HepG2 (cell line): Measurements from ENCODE around the gene RPP21. TPM values are rescaled to one million over a fixed set of nuclear protein-coding genes. Genes with fewer than 3 reads are reported as not detected.

Experiments used
- BCL6 ChIP-seq: IDR thresholded peaks from 2 replicates; pipeline ENCODE4 v1.6.1; 2016; ENCODE audit warnings: missing genetic modification reagents, missing compliant biosample characterization
- CCDC6 ChIP-seq: sonication (generic); formaldehyde crosslinking; IDR thresholded peaks from 2 replicates; pipeline ENCODE4 v1.8.1; 2022; ENCODE audit warnings: mild to moderate bottlenecking, missing genetic modification reagents, moderate library complexity
- EZH2 ChIP-seq: conservative IDR thresholded peaks from 2 replicates; pipeline ENCODE4 v1.6.1; 2012; ENCODE audit warnings: mild to moderate bottlenecking, low read depth, low read length, moderate library complexity
- KDM6A ChIP-seq: IDR thresholded peaks from 2 replicates; pipeline ENCODE4 v1.6.1; 2016; ENCODE audit warnings: low read depth
- MAFF ChIP-seq: IDR thresholded peaks from 2 replicates; pipeline ENCODE4 v1.6.1; 2011; ENCODE audit warnings: low read depth, low read length, improper control_type of control experiment
- MAFK ChIP-seq, 2 experiments: IDR thresholded peaks in 1 of 2; conservative IDR thresholded peaks in 1 of 2; 2 replicates each; pipeline ENCODE4 v1.6.1; 2011; ENCODE audit warnings: improper control_type of control experiment in 2 of 2, low read length in 2 of 2
- MED8 ChIP-seq: sonication (generic); formaldehyde crosslinking; IDR thresholded peaks from 2 replicates; pipeline ENCODE4 v1.8.1; 2023; ENCODE audit warnings: mild to moderate bottlenecking, missing genetic modification reagents; ENCODE audit not compliant: insufficient replicate concordance
- NFIC ChIP-seq: IDR thresholded peaks from 2 replicates; pipeline ENCODE4 v1.6.1; 2012; ENCODE audit warnings: mild to moderate bottlenecking, low read length, inconsistent platforms
- PAX8 ChIP-seq: sonication (generic); formaldehyde crosslinking; IDR thresholded peaks from 2 replicates; pipeline ENCODE4 v1.8.0; 2022; ENCODE audit warnings: mild to moderate bottlenecking, missing genetic modification reagents, borderline replicate concordance
- PTBP1 ChIP-seq: fragments of 200-400 bp; formaldehyde crosslinking; IDR thresholded peaks from 2 replicates; pipeline ENCODE4 v1.6.1; 2018; ENCODE audit warnings: low read length, low read depth; ENCODE audit not compliant: poor library complexity, severe bottlenecking
- SATB2 ChIP-seq: sonication (generic); formaldehyde crosslinking; IDR thresholded peaks from 2 replicates; pipeline ENCODE4 v1.5.0; 2020; ENCODE audit warnings: missing genetic modification reagents
- ZNF781 ChIP-seq: sonication (generic); formaldehyde crosslinking; IDR thresholded peaks from 2 replicates; pipeline ENCODE4 v1.5.1; 2020; ENCODE audit warnings: borderline replicate concordance, mild to moderate bottlenecking, missing genetic modification reagents; ENCODE audit errors: not compliant biosample characterization
- polyA plus RNA-seq, 8 experiments: library from polyadenylated mRNA; depleted of rRNA in 3 of 8; stranded (reverse) in 7 of 8; unstranded in 1 of 8; fragments of >200 nt; fragmentation: Illumina TruSeq in 4 of 8; extraction: Trizol in 4 of 8; gene quantifications; 2 replicates each; pipeline versions ENCODE4 v1.2.1 to v1.2.3, GENCODE V29; 2011 to 2016; ENCODE audit warnings: low read depth in 4 of 8, missing spikeins in 1 of 8, mixed read lengths in 1 of 8; ENCODE audit not compliant: insufficient read depth in 1 of 8
- total RNA-seq, 5 experiments: library from RNA; depleted of rRNA; stranded (reverse); fragments of >200 nt; fragmentation: Illumina TruSeq; extraction: Trizol; gene quantifications; 2 replicates each; pipeline ENCODE4 v1.2.3, GENCODE V29; 2016; ENCODE audit warnings: low read depth in 1 of 5
- TF ChIP-seq, protein P1 (sequence below): sonication (generic); formaldehyde crosslinking; IDR thresholded peaks from 2 replicates; pipeline ENCODE4 v1.5.1; 2020; ENCODE audit warnings: missing genetic modification reagents, mild to moderate bottlenecking, borderline replicate concordance
- TF ChIP-seq, protein P2 (sequence below): sonication (generic); formaldehyde crosslinking; IDR thresholded peaks from 2 replicates; pipeline ENCODE4 v1.5.0; 2020; ENCODE audit warnings: missing genetic modification reagents
- TF ChIP-seq, protein P3 (sequence below): sonication (generic); formaldehyde crosslinking; IDR thresholded peaks from 2 replicates; pipeline ENCODE4 v1.9.0; 2022; ENCODE audit warnings: low read depth, missing genetic modification reagents
- TF ChIP-seq, protein P4 (sequence below): sonication (generic); formaldehyde crosslinking; IDR thresholded peaks from 2 replicates; pipeline ENCODE4 v1.5.0; 2020; ENCODE audit warnings: mild to moderate bottlenecking, missing genetic modification reagents, borderline replicate concordance
- TF ChIP-seq, protein P5 (sequence below): sonication (generic); formaldehyde crosslinking; conservative IDR thresholded peaks from 2 replicates; pipeline ENCODE4 v1.8.0; 2022; ENCODE audit warnings: low read depth, missing genetic modification reagents

The RPP21 gene
- total and polyA plus RNA-seq, 2 of the 13 experiments (the other 11 are each of a cell fraction or from before 2014, with no cell fraction given), result 53.1 to 72.3 TPM

DNA sequence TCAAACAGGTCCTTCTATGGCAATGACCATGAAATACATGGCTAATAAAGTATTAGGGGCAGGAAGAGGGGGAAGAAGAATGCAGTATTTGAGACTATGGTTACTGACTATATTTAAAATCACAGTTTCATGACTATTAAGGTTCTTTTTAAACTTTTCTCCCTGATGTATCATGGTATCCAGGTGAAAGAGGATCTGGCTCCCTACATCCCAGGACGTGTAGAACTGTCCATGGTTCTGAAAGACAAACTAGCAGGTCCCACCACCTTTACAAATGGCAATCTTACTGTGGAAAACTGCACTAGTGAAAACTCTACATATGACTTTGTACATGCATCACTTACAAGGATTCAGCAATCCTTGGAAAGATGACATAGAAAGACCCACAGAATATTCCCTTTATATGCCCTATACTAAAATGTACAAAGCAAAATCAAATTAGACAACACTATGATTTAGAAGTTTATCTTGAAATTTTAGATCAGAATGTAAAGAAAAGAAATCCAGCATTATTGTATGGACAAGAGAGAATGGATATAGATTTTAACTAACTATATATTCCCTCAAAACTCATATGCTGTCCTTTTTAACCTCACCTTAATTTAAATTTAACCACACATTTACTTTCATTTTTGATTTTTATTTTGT, 33.5 kb downstream of the RPP21 start (continued):
- no peak for TF ChIP-seq PTBP1
- TF ChIP-seq PAX8 (CRISPR knock-in tag), result no peak
- no peak for TF ChIP-seq MAFF
- peak; percentile 38; the same call in 1 of the 2 replicates for TF ChIP-seq BCL6 (CRISPR knock-in tag)
- no peak for TF ChIP-seq MAFK (conservative IDR thresholded peaks at IDR 0.05 in 1 of 2, IDR thresholded peaks at IDR 0.05 in 1 of 2; ENCODE audit: low read length in 2 of 2)
- TF ChIP-seq, protein P1, sequence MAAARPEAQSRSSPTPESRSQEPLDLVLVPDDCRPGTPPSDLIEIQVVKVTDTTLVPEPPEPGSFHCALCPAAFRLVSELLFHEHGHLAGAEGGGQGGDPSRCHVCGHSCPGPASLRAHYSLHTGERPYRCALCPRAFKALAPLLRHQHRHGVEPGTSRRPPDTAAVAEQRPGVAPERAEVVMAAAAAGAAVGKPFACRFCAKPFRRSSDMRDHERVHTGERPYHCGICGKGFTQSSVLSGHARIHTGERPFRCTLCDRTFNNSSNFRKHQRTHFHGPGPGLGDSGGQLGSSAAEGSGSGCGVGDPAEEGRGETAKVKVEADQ, result no peak
- TF ChIP-seq, protein P2, sequence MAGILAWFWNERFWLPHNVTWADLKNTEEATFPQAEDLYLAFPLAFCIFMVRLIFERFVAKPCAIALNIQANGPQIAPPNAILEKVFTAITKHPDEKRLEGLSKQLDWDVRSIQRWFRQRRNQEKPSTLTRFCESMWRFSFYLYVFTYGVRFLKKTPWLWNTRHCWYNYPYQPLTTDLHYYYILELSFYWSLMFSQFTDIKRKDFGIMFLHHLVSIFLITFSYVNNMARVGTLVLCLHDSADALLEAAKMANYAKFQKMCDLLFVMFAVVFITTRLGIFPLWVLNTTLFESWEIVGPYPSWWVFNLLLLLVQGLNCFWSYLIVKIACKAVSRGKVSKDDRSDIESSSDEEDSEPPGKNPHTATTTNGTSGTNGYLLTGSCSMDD (CRISPR knock-in tag), result no peak
- no peak for TF ChIP-seq NFIC
- no peak for TF ChIP-seq ZNF781 (CRISPR knock-in tag)
- TF ChIP-seq, protein P3, sequence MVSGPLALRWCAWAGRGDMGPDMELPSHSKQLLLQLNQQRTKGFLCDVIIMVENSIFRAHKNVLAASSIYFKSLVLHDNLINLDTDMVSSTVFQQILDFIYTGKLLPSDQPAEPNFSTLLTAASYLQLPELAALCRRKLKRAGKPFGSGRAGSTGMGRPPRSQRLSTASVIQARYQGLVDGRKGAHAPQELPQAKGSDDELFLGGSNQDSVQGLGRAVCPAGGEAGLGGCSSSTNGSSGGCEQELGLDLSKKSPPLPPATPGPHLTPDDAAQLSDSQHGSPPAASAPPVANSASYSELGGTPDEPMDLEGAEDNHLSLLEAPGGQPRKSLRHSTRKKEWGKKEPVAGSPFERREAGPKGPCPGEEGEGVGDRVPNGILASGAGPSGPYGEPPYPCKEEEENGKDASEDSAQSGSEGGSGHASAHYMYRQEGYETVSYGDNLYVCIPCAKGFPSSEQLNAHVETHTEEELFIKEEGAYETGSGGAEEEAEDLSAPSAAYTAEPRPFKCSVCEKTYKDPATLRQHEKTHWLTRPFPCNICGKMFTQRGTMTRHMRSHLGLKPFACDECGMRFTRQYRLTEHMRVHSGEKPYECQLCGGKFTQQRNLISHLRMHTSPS (CRISPR knock-in tag), result no peak
- no peak for TF ChIP-seq CCDC6 (CRISPR knock-in tag)
- no peak for TF ChIP-seq KDM6A (CRISPR knock-in tag)
- TF ChIP-seq SATB2 (CRISPR knock-in tag), result peak; percentile 68; the same call in 1 of the 2 replicates
- TF ChIP-seq, protein P4, sequence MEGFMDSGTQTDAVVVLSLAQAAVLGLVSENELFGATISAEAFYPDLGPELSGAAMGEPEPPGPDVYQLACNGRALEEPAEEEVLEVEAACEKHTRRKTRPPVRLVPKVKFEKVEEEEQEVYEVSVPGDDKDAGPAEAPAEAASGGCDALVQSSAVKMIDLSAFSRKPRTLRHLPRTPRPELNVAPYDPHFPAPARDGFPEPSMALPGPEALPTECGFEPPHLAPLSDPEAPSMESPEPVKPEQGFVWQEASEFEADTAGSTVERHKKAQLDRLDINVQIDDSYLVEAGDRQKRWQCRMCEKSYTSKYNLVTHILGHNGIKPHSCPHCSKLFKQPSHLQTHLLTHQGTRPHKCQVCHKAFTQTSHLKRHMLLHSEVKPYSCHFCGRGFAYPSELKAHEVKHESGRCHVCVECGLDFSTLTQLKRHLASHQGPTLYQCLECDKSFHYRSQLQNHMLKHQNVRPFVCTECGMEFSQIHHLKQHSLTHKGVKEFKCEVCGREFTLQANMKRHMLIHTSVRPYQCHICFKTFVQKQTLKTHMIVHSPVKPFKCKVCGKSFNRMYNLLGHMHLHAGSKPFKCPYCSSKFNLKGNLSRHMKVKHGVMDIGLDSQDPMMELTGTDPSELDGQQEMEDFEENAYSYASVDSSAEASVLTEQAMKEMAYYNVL (CRISPR knock-in tag), result no peak
- no peak for TF ChIP-seq MED8 (CRISPR knock-in tag)
- no peak for TF ChIP-seq EZH2
- TF ChIP-seq, protein P5, sequence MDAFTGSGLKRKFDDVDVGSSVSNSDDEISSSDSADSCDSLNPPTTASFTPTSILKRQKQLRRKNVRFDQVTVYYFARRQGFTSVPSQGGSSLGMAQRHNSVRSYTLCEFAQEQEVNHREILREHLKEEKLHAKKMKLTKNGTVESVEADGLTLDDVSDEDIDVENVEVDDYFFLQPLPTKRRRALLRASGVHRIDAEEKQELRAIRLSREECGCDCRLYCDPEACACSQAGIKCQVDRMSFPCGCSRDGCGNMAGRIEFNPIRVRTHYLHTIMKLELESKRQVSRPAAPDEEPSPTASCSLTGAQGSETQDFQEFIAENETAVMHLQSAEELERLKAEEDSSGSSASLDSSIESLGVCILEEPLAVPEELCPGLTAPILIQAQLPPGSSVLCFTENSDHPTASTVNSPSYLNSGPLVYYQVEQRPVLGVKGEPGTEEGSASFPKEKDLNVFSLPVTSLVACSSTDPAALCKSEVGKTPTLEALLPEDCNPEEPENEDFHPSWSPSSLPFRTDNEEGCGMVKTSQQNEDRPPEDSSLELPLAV, result no peak
